GM18868 (cell line): ENCODE data around the gene COL6A6.
"Not testable (repeated sequence)": the region's sequence is repeated elsewhere in the genome, so short reads cannot be mapped to it uniquely, and the experiment has no call there.

ENCODE experiments used
- ATAC-seq: cut with Tn5 transposase; IDR thresholded peaks from one replicate; pipeline ENCODE4 v1.9.1; 2021; ENCODE audit warnings: mild to moderate bottlenecking, moderate library complexity; ENCODE audit not compliant: unreplicated experiment

The COL6A6 gene

GRCh38 chr3:130537673-130538304, 20.8 kb downstream of the COL6A6 start:
- ATAC-seq = no peak

DNA sequence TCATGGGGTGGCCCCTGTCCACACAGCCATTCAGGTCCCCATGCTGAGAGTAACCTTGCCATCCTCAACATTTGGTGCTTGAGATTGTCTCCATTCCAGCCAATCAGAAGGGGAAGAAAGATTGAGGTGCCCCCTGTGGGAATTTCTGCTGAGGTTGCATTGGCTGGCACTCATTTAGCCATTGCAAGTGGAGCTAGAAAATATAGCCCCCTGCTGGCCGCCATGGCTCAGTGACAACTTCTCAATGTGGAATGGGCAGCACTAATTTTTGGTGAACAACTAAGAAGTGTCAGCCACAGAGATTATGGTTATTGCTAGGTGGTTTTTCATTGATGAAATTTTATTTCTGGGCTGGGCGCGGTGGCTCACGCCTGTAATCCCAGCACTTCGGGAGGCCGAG, 22.0 kb downstream of the COL6A6 start:
- peak; percentile 74 for ATAC-seq

DNA sequence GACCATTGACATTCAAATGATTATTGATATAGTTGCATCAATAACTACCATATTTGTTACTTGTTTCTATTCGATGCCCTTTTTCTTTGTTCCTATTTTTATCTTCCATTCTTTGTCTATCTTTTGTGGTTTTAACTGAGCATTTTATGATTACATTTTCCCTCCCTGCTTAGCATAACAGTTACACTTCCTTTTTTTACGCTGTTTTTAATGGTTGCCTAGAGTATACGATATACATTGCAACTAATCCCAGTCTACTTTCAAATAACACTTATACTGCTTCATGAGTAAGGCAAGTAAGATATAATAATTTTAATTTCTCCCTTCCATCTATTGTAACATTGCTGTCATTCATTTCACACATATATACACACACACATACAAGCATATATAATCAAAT, 26.3 kb downstream of the COL6A6 start:
- no peak for ATAC-seq

- no peak for ATAC-seq
These were observed 30.1 kb downstream of the COL6A6 start for GRCh38 chr3:130546920-130547679.

GRCh38 chr3:130547680-130548065, 30.7 kb downstream of the COL6A6 start:
- not testable (repeated sequence) for ATAC-seq

- ATAC-seq = no peak
These were observed 31.4 kb downstream of the COL6A6 start for GRCh38 chr3:130548356-130548755.

GRCh38 chr3:130557336-130558035, 40.5 kb downstream of the COL6A6 start:
- no peak for ATAC-seq

- no peak for ATAC-seq
These were observed 41.4 kb downstream of the COL6A6 start for GRCh38 chr3:130558366-130558765.

DNA sequence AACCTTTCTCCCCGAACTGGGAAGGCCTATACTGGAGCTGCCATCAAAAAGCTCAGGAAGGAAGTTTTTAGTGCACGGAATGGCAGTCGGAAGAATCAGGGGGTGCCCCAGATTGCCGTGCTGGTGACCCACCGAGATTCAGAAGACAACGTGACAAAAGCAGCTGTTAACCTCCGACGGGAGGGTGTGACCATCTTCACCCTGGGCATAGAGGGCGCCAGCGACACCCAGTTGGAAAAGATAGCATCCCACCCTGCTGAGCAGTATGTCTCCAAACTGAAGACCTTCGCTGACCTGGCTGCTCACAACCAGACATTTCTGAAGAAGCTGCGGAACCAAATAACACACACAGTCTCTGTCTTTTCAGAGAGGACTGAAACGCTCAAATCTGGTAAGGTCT, 48.2 kb downstream of the COL6A6 start:
- no peak for ATAC-seq
